ENCODE measurements around the gene CD226. TPM values are rescaled to one million over a fixed set of nuclear protein-coding genes. Genes with fewer than 3 reads are reported as not detected.
"Not testable (repeated sequence)": the region's sequence is repeated elsewhere in the genome, so short reads cannot be mapped to it uniquely, and the experiment has no call there.

The CD226 gene
- total RNA-seq, 1 donor from 2014 or later: 0.92 TPM

- Mint-ChIP-seq H3K36me3 (no peaks in the 10 kb centered on the region), H3K4me1 (ENCODE audit: unreplicated experiment) (no peaks in the 10 kb centered on the region), H3K9me3 (no peaks in the 10 kb centered on the region), H3K27me3 (no peaks in the 10 kb centered on the region), H3K4me3 (no peak overlapping the region), H3K27ac (no peak overlapping the region)
- TF ChIP-seq, protein P1, sequence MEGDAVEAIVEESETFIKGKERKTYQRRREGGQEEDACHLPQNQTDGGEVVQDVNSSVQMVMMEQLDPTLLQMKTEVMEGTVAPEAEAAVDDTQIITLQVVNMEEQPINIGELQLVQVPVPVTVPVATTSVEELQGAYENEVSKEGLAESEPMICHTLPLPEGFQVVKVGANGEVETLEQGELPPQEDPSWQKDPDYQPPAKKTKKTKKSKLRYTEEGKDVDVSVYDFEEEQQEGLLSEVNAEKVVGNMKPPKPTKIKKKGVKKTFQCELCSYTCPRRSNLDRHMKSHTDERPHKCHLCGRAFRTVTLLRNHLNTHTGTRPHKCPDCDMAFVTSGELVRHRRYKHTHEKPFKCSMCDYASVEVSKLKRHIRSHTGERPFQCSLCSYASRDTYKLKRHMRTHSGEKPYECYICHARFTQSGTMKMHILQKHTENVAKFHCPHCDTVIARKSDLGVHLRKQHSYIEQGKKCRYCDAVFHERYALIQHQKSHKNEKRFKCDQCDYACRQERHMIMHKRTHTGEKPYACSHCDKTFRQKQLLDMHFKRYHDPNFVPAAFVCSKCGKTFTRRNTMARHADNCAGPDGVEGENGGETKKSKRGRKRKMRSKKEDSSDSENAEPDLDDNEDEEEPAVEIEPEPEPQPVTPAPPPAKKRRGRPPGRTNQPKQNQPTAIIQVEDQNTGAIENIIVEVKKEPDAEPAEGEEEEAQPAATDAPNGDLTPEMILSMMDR (conservative IDR thresholded peaks at IDR 0.05): no peak
- DNase-seq (ENCODE audit: extremely low spot score, unreplicated experiment): no peak
Measured at GRCh38 chr18:69865776-69866175, 81.9 kb downstream of the CD226 start.

DNA sequence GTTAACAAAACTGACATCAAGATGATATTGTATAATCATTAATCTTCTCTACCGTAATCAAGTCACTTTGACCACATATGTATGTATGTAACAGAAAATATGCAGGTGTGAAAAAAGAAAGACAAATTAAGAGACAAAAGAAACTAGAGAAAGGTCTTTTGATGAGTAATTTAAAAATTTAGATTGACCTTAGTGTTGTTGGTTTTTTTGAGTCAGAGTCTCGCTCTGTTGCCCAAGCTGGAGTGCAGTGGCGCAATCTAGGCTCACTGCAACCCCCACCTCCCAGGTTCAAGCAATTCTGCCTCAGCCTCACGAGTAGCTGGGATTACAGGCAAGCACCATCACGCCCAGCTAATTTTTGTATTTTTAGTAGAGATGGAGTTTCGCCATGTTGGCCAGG lies 82.9 kb downstream of the CD226 start:
- not testable (repeated sequence) for H3K27ac Mint-ChIP-seq; H3K9me3 Mint-ChIP-seq; H3K36me3 Mint-ChIP-seq; H3K4me3 Mint-ChIP-seq; DNase-seq (ENCODE audit: extremely low spot score, unreplicated experiment); H3K4me1 Mint-ChIP-seq (ENCODE audit: unreplicated experiment); H3K27me3 Mint-ChIP-seq

- DNase-seq (ENCODE audit: extremely low spot score, unreplicated experiment): no peak
- no peaks in the 10 kb centered on the region for H3K36me3 Mint-ChIP-seq
- no peaks in the 10 kb centered on the region for H3K27me3 Mint-ChIP-seq
- H3K4me1 Mint-ChIP-seq (ENCODE audit: unreplicated experiment): no peaks in the 10 kb centered on the region
- no peak overlapping the region for H3K27ac Mint-ChIP-seq
- H3K4me3 Mint-ChIP-seq: no peak overlapping the region
- TF ChIP-seq, protein P1 (conservative IDR thresholded peaks at IDR 0.05): no peak
- no peaks in the 10 kb centered on the region for H3K9me3 Mint-ChIP-seq
Measured at GRCh38 chr18:69858897-69859296, 88.8 kb downstream of the CD226 start.

- no peaks in the 10 kb centered on the region for H3K4me1 Mint-ChIP-seq (ENCODE audit: unreplicated experiment)
- DNase-seq (ENCODE audit: extremely low spot score, unreplicated experiment): no peak
- TF ChIP-seq, protein P1 (conservative IDR thresholded peaks at IDR 0.05): no peak
- no peak overlapping the region for H3K4me3 Mint-ChIP-seq
- no peaks in the 10 kb centered on the region for H3K27me3 Mint-ChIP-seq
- no peak overlapping the region for H3K27ac Mint-ChIP-seq
- no peaks in the 10 kb centered on the region for H3K36me3 Mint-ChIP-seq
- no peaks in the 10 kb centered on the region for H3K9me3 Mint-ChIP-seq
Measured at GRCh38 chr18:69854455-69854854, 93.2 kb downstream of the CD226 start.

DNA sequence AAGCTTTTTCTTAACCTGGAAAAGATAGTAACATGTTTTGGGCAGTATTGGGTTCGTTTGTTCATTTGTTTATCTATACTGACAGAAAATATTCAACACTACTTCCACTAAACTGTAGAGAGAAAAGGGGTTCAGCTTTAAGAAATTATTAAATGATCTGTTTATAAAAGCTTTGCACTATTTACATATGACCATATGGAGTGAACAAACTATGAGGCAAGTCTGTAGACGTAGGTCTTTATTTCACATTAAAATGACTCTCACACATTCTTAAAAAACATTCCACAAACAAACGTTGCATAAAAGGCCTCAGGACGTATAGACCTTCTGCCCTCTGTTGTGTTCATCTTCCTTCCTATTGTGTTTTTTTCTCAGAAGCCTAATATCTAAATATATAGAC lies 94.6 kb downstream of the CD226 start:
- H3K4me1 Mint-ChIP-seq (ENCODE audit: unreplicated experiment): no peaks in the 10 kb centered on the region
- H3K27ac Mint-ChIP-seq: no peak overlapping the region
- no peaks in the 10 kb centered on the region for H3K36me3 Mint-ChIP-seq
- H3K9me3 Mint-ChIP-seq: no peaks in the 10 kb centered on the region
- no peak overlapping the region for H3K4me3 Mint-ChIP-seq
- DNase-seq (ENCODE audit: extremely low spot score, unreplicated experiment): no peak
- H3K27me3 Mint-ChIP-seq: no peaks in the 10 kb centered on the region
- TF ChIP-seq, protein P1 (conservative IDR thresholded peaks at IDR 0.05): no peak

DNA sequence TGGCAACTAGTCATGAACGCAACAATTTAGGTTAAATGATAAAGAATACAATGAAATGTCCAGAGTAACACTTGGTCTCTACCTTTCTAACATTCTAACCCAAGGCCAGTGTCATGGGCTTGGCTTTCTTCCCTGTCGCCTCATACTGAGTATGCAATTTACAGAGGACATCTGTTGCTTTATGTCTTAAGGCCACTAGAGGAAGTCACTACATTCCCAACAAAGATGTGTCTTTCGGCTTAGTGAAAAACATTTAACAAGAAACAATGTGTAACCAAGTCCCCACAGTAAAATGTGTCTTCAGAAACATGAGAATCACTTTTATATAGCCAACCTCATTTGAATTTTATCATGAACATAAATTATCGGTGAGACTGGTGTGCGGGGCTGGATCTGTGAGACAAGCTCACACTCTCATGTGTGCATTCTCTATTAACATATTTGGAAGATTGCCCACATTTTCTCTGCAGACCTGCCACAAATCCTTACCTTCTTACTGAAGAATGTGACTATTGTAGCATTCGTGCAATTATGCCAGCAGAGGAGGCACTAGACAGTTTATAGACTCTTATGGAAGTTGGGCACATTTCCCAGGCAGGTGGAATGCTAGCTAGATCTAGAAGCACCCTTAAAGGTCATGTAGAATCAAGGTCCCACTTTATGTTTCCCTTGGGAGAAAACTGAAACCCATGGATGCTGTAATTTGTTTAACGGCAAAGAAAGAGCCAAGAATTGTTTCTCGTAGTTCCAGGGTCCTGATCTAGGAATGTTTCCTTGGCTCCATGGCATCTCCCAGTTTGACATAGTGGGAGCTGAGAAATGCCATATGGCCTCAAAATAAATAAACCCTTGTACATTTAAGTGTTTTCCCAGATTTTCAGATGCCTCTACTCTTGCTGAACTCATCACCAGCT lies 101.8 kb downstream of the CD226 start:
- TF ChIP-seq, protein P1 (conservative IDR thresholded peaks at IDR 0.05): no peak
- Mint-ChIP-seq H3K4me3 (no peak overlapping the region), H3K4me1 (ENCODE audit: unreplicated experiment) (peaks cover 6% of the 10 kb centered on the region), H3K27me3 (no peaks in the 10 kb centered on the region), H3K9me3 (no peaks in the 10 kb centered on the region), H3K36me3 (no peaks in the 10 kb centered on the region), H3K27ac (no peak overlapping the region)
- no peak for DNase-seq (ENCODE audit: extremely low spot score, unreplicated experiment)
